H1 (cell line): Measurements from ENCODE around the gene WWC1. TPM values are rescaled to one million over a fixed set of nuclear protein-coding genes. Genes with fewer than 3 reads are reported as not detected.

ENCODE experiments used
- BRCA1 ChIP-seq: IDR thresholded peaks from 2 replicates; pipeline ENCODE4 v1.6.1; 2012; ENCODE audit warnings: low read depth, low read length, improper control_type of control experiment
- HDAC2 ChIP-seq, 2 experiments: fragments of 300-600 bp in 1 of 2; sonication (generic) in 1 of 2; IDR thresholded peaks; 2 replicates each; pipeline ENCODE4 v1.6.1; 2011 to 2012; ENCODE audit warnings: low read depth in 2 of 2, low read length in 2 of 2, mild to moderate bottlenecking in 2 of 2, moderate library complexity in 2 of 2, borderline replicate concordance in 1 of 2, inconsistent platforms in 1 of 2
- MAFK ChIP-seq: IDR thresholded peaks from 2 replicates; pipeline ENCODE4 v1.6.1; 2012; ENCODE audit warnings: low read depth, mild to moderate bottlenecking, improper control_type of control experiment, low read length
- RFX5 ChIP-seq: IDR thresholded peaks from 2 replicates; pipeline ENCODE4 v1.6.1; 2011; ENCODE audit warnings: low read depth, low read length, improper control_type of control experiment, borderline replicate concordance
- SP4 ChIP-seq: IDR thresholded peaks from 2 replicates; pipeline ENCODE4 v1.6.1; 2012; ENCODE audit warnings: low read length, inconsistent platforms
- polyA plus RNA-seq, 7 experiments: library from polyadenylated mRNA; depleted of rRNA in 3 of 7; stranded (reverse) in 5 of 7; unstranded in 2 of 7; fragments of >200 nt in 5 of 7; fragments of 200-250 nt in 2 of 7; gene quantifications; 1 replicate in 5 of 7; 2 replicates in 1 of 7; 4 replicates in 1 of 7; pipeline versions ENCODE4 v1.2.1 to v1.2.3, GENCODE V29; 2011 to 2013; ENCODE audit warnings: missing spikeins in 2 of 7, mixed read lengths in 2 of 7
- total RNA-seq: library from RNA; stranded (reverse); fragmentation: NEBNext Ultra II Directional; extraction: Animal tissue kit (Norgen Biotek cat#: 25700); gene quantifications from 2 replicates; pipeline ENCODE4 v1.2.1, GENCODE V29; 2021
- TF ChIP-seq, protein P1 (sequence below): fragments of 300-600 bp; sonication (generic); IDR thresholded peaks from 2 replicates; pipeline ENCODE4 v1.7.1; 2012; ENCODE audit warnings: low read length, moderate library complexity, mild to moderate bottlenecking, inconsistent platforms; ENCODE audit not compliant: insufficient replicate concordance
- TF ChIP-seq, protein P2 (sequence below): IDR thresholded peaks from 2 replicates; pipeline ENCODE4 v1.6.1; 2011; ENCODE audit warnings: low read depth, mild to moderate bottlenecking, low read length; ENCODE audit not compliant: insufficient read depth

WWC1 gene
- total and polyA plus RNA-seq, 2 of the 8 experiments (the other 6 are each of a cell fraction or from before 2014, with no cell fraction given), result 16.4 to 41.1 TPM

DNA sequence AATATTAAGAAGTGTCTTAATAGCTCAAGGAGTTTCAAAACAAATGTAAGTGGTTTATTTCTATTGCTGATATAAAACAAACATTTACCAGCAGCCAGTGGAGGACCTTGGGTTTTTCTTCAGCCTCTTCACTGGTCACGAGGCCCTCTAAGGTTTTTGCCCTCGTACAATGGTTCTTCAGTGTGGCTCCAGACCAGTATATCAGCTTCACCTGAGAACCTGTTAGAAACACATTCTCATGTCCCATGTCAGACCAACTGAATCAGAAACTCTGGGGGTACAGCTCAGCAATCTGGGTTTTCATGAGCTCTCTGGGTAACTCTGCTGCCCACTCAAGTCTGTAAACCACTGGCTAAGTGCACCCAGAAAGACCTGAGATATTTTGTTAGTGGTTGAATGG, 12.9 kb downstream of the WWC1 start (continued):
- TF ChIP-seq, protein P1, sequence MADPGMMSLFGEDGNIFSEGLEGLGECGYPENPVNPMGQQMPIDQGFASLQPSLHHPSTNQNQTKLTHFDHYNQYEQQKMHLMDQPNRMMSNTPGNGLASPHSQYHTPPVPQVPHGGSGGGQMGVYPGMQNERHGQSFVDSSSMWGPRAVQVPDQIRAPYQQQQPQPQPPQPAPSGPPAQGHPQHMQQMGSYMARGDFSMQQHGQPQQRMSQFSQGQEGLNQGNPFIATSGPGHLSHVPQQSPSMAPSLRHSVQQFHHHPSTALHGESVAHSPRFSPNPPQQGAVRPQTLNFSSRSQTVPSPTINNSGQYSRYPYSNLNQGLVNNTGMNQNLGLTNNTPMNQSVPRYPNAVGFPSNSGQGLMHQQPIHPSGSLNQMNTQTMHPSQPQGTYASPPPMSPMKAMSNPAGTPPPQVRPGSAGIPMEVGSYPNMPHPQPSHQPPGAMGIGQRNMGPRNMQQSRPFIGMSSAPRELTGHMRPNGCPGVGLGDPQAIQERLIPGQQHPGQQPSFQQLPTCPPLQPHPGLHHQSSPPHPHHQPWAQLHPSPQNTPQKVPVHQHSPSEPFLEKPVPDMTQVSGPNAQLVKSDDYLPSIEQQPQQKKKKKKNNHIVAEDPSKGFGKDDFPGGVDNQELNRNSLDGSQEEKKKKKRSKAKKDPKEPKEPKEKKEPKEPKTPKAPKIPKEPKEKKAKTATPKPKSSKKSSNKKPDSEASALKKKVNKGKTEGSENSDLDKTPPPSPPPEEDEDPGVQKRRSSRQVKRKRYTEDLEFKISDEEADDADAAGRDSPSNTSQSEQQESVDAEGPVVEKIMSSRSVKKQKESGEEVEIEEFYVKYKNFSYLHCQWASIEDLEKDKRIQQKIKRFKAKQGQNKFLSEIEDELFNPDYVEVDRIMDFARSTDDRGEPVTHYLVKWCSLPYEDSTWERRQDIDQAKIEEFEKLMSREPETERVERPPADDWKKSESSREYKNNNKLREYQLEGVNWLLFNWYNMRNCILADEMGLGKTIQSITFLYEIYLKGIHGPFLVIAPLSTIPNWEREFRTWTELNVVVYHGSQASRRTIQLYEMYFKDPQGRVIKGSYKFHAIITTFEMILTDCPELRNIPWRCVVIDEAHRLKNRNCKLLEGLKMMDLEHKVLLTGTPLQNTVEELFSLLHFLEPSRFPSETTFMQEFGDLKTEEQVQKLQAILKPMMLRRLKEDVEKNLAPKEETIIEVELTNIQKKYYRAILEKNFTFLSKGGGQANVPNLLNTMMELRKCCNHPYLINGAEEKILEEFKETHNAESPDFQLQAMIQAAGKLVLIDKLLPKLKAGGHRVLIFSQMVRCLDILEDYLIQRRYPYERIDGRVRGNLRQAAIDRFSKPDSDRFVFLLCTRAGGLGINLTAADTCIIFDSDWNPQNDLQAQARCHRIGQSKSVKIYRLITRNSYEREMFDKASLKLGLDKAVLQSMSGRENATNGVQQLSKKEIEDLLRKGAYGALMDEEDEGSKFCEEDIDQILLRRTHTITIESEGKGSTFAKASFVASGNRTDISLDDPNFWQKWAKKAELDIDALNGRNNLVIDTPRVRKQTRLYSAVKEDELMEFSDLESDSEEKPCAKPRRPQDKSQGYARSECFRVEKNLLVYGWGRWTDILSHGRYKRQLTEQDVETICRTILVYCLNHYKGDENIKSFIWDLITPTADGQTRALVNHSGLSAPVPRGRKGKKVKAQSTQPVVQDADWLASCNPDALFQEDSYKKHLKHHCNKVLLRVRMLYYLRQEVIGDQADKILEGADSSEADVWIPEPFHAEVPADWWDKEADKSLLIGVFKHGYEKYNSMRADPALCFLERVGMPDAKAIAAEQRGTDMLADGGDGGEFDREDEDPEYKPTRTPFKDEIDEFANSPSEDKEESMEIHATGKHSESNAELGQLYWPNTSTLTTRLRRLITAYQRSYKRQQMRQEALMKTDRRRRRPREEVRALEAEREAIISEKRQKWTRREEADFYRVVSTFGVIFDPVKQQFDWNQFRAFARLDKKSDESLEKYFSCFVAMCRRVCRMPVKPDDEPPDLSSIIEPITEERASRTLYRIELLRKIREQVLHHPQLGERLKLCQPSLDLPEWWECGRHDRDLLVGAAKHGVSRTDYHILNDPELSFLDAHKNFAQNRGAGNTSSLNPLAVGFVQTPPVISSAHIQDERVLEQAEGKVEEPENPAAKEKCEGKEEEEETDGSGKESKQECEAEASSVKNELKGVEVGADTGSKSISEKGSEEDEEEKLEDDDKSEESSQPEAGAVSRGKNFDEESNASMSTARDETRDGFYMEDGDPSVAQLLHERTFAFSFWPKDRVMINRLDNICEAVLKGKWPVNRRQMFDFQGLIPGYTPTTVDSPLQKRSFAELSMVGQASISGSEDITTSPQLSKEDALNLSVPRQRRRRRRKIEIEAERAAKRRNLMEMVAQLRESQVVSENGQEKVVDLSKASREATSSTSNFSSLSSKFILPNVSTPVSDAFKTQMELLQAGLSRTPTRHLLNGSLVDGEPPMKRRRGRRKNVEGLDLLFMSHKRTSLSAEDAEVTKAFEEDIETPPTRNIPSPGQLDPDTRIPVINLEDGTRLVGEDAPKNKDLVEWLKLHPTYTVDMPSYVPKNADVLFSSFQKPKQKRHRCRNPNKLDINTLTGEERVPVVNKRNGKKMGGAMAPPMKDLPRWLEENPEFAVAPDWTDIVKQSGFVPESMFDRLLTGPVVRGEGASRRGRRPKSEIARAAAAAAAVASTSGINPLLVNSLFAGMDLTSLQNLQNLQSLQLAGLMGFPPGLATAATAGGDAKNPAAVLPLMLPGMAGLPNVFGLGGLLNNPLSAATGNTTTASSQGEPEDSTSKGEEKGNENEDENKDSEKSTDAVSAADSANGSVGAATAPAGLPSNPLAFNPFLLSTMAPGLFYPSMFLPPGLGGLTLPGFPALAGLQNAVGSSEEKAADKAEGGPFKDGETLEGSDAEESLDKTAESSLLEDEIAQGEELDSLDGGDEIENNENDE, result no peak
- TF ChIP-seq SP4 (no peak), HDAC2 (IDR thresholded peaks at IDR 0.05; ENCODE audit: borderline replicate concordance in 1 of 2, low read depth in 2 of 2, low read length in 2 of 2) (no peak), MAFK (no peak), RFX5 (no peak), BRCA1 (no peak)
- TF ChIP-seq, protein P2, sequence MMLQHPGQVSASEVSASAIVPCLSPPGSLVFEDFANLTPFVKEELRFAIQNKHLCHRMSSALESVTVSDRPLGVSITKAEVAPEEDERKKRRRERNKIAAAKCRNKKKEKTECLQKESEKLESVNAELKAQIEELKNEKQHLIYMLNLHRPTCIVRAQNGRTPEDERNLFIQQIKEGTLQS, result no peak
